ENCODE measurements around the gene SMPD4.
"Not testable (repeated sequence)": the region's sequence is repeated elsewhere in the genome, so short reads cannot be mapped to it uniquely, and the experiment has no call there.

SMPD4 gene, protein sequence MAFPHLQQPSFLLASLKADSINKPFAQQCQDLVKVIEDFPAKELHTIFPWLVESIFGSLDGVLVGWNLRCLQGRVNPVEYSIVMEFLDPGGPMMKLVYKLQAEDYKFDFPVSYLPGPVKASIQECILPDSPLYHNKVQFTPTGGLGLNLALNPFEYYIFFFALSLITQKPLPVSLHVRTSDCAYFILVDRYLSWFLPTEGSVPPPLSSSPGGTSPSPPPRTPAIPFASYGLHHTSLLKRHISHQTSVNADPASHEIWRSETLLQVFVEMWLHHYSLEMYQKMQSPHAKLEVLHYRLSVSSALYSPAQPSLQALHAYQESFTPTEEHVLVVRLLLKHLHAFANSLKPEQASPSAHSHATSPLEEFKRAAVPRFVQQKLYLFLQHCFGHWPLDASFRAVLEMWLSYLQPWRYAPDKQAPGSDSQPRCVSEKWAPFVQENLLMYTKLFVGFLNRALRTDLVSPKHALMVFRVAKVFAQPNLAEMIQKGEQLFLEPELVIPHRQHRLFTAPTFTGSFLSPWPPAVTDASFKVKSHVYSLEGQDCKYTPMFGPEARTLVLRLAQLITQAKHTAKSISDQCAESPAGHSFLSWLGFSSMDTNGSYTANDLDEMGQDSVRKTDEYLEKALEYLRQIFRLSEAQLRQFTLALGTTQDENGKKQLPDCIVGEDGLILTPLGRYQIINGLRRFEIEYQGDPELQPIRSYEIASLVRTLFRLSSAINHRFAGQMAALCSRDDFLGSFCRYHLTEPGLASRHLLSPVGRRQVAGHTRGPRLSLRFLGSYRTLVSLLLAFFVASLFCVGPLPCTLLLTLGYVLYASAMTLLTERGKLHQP

DNA sequence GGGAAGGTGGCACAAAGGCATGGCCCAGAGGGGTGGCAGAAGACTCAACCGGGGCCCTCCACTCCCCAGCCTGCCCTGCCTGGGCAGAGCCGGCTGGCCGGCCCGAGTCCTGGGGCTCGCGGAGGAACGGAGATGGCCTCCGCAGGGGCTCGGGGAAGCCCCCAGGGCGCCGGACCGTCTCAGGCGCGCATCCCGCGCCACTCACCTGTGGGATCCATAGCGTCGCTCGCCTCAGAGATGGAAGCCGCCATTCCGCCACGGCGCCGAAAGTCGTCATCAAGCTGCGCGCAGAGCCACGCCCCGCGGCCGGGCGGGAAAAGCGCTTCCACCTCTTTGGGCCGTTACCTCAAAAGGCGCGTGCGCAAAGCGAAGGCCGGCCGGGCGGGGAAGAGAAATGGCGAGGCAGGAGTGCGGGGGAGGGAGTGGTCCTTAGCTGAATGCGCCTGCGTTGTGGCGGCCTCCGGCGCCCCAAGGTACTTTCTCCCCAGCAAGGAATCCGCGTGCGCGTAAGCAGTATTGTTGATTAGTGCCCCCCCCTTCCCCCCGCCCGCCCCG is at the start of gene SMPD4:
SMPD4 (minus strand) TSS at position 278 of the 555 bp plus-strand sequence. CDS start 5,010 bp downstream, outside the sequence.
- peak; percentile 98 for DNase-seq

DNA sequence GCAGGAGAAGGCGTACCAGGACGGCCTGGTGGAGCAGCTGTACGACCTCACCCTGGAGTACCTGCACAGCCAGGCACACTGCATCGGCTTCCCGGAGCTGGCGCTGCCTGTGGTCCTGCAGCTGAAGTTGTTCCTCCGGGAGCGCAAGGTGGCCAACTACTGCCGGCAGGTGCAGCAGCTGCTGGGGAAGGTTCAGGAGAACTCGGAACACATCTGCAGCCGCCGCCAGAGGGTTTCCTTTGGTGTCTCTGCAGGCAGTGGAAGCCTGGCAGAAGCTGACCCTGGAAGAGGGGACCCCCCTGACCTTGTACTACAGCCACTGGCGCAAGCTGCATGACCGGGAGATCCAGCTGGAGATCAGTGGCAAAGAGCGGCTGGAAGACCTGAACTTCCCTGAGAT is 49.5 kb upstream of the SMPD4 start:
- DNase-seq, result not testable (repeated sequence)

DNA sequence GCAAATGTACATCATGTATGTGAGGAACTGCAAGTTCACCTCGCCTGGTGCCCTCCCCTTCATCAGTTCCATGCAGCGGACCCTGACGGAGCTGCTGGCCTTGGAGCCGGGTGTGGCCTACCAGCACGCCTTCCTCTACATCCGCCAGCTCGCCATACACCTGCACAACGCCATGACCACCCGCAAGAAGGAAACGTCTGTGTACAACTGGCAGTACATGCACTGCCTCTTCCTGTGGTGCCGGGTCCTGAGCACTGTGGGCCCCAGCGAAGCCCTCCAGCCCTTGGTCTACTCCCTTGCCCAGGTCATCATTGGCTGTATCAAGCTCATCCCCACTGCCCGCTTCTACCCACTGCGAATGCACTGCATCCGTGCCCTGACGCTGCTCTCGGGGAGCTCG is 49.0 kb upstream of the SMPD4 start:
- DNase-seq, result not testable (repeated sequence)

DNA sequence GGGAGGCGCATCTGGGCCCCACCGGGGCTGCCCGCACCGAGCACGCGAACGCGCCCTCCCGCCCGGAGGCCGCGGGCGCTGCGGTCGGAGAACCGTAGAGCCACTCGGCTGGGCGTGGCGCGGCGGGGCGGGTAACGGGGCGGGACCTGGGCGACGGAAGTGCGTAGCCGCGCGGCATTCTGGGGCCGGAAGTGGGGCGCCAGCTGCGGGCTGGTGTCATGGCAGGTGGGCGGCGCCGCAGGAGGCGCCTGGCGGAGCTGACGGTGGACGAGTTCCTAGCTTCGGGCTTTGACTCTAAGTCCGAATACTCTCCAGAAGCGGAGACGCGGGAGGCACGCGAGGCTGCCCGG is 47.7 kb upstream of the SMPD4 start:
- DNase-seq, result peak; percentile 26

DNA sequence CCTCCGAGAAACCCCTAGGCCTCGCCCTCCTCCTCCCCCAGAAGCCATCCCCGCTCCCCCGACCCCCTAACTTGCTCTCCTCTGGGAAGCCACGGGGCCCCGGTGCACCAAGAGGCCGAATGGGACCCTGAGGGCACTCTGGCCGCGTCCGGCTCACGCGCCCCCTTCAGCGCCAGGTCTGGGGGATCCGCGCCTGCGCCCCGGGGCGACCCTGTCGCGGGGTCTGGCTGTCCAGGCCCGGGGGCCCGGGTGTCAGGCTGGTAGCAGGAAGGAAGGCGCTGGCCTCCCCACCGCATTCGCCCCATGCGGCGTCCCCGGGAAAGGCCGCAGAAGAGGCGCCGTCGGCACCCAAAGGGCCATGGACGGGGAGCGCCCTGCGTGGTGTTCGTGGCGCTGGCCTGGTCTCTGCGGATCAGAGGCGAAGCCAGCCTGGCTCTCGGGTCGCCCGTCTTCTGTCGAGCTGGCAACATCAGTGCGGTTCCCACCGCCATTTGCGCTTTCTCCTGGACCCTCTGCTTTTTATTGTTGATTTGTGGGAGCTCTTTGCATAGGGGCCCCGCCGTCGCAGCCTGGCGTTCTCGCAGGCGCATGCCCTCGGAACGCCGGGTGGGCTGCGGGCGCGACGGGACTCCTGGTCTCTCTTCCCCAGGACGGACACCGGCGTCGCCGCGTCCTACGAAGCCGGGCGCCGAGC is 47.2 kb upstream of the SMPD4 start:
- DNase-seq, result not testable (repeated sequence)

DNA sequence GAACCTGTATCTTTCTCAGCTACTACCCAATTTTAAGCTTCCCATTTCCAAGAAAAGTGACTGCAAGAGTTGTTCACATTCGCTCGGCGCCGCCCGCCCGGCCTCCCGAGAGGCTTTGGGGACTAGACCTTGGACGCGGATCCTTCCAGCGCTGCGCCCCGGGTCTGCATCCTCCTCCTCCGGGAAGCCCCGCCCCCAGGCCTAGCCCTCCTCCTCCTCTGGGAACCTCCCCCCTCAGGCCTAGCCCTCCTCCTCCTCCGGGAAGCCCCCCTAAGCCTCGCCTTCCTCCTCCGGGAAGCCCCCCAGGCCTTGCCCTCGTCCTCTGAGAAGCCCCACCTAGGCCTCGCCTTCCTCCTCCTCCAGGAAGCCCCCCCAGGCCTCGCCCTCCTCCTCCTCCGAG is 46.6 kb upstream of the SMPD4 start:
- not testable (repeated sequence) for DNase-seq

DNA sequence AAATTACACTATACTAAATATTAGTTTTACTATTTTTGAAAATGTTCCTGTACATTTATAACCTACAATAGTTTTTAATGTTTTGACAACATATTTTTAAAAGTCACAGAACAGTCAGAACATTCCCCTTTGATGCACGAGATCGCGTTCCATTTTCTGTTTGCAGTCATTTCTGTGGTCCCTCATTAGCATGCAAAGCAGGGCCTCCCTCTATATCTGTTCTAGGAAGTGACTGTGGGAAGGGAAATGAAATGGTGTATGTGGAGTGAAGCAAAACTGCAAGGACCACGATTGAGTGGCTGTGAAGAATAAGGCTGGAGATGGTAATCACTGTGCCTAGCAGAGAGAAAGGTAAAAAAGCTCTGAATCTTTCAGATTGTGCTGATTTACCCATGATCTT is 41.1 kb upstream of the SMPD4 start:
- DNase-seq, result not testable (repeated sequence)

DNA sequence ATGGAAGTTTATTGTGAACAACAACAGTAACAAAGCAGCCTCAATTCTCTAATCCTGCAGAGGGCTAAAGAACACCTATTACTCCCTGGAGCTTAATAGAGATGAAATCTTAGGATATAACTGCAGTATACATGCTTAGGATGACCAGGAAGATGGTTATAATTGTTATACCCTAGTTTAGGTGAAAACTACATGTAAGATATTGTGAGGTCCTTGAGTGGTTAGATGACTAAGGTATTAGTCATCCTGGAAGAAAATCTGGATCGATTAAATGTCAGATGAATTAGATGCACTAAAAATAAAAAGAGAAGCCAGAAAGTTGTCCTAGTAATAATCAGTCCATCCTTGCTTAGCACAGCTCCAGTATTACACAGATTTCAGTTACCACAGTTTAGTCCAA is 39.1 kb upstream of the SMPD4 start:
- DNase-seq, result not testable (repeated sequence)

DNA sequence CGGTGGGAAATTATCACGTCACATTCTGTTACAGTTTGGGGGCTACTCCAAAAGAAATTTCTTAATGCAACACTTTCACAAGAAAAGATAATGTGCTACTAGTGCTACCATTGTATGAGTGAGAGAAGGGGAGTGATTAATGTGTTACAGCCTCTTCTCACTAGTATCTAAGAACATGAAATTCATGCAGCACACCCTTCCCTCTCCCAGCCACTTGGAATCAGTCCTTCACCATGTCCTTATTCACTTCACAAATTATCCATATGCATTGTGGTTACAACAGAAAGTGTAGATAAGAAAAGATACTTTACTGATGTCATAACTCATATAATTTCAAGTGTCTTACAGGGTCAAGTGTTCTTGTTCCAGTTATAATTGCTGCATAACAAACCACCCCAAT is 37.7 kb upstream of the SMPD4 start:
- not testable (repeated sequence) for DNase-seq

DNA sequence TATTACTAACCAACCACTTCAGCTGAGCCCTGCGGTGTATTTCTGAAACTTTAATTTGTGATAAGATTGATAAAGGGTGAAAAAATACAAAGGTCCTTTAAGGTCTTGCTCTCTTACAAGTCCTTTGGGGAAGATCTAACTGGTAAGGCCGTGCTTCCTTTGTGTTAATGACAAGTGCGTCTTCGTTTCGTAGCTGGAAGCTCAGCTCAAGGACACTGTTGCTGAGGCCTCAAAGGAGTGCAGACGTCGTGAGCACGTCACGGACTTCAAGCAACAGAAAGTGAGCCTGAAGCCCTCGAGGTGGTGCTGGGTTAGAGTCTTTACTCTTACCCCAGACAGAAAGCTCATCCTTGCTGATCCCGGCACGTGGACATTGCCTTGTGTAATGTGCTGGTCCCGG is 25.6 kb upstream of the SMPD4 start:
- DNase-seq, result not testable (repeated sequence)

DNA sequence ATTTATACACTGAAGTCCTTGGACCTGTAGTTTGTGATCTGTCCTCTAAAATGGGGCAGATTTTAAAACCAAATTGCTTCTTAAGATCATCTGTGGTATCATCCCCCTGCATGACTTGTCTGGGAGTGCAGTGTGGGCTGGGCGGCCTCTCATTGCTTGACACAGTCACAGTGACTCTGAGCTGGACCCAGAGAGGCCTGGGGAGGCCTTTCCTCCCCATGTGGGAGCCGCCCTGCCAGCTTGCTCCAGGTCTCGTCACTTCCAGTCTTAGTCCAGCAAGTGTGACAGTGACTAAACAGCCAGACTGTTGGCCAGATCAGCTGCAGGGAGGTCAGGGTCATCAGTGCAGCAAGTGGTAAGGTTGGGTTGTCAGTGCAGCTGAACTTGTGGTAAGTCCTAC is 21.7 kb upstream of the SMPD4 start:
- DNase-seq, result not testable (repeated sequence)

DNA sequence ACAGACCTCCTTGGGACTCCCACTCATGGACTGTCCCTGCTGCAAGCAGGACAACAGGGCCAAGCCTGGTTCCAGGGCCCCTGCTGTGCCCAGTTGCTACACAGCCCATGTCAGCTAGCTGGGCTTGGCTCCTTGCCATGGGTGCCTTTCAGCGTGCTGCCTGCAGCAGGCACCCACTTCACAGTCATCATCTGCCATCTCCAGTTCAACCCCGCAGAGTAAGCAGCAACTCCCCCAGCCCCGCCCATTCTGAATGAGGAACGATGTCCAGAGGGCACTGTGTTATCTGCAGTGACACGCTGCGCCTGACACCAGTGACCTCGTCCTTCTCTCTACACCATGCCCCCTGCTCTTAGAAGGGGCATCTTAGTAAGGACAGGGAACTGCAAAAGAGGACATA is 21.1 kb upstream of the SMPD4 start:
- DNase-seq, result not testable (repeated sequence)

DNA sequence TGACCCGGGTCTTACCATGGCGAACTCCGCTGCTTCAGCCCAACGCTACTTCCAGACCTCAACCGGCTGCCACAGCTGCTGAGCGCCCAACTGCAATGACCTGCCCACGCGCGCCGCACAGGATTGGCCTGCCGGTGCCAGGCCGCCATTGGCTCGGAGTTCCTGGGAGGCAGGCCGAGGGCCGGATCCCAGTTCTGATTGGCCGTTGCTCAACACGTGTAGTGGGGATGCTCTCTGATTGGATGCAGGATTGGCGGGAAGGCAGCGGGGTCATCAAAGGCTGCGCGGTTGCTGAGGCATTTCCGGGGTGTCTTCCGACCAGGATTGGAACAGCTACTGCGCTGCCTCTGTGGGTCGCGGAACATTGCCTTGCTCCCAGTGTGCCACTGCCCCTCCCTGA is 16.9 kb upstream of the SMPD4 start, which contains the start of gene TUBA3E:
TUBA3E (minus strand) TSS at position 97 of the 400 bp plus-strand sequence; CDS start at position 18, 79 bp downstream.
- no peak for DNase-seq

DNA sequence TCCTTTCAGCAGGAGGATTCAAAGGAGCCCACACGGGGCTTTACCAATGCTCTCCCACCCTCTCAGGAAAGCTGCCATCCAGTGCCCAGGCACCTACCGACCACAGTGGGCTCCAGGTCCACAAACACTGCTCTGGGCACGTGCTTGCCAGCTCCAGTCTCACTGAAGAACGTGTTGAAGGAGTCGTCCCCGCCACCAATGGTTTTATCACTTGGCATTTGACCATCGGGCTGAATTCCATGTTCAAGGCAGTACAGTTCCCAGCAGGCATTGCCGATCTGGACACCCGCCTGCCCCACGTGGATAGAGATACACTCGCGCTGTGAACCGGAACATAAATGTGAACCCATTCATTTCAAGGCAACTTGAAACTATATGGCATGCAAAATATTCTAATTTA is 14.7 kb upstream of the SMPD4 start:
- DNase-seq, result not testable (repeated sequence)

DNA sequence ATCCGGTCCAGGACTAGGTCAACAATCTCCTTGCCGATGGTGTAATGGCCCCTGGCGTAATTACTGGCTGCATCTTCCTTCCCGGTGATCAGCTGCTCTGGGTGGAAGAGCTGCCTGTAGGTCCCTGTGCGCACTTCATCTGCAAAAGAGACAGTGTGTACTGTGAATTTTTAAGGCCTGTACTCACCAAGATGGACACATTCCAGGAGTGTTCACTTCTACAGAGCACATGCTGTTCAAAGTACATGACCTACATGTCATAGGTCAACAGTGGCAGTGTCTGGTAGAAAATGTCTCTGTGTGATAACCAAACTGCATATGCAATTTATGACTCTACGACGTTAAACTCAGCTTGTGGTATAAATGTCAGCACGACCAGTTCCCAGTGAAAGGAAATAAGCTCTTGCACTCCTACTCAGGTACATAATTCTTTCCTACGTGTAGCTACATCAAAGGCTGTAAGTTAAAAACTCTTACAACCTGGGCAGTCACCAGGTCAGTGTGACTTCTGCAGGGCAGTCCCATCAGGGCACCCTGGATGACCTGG is 13.8 kb upstream of the SMPD4 start:
- DNase-seq, result not testable (repeated sequence)

DNA sequence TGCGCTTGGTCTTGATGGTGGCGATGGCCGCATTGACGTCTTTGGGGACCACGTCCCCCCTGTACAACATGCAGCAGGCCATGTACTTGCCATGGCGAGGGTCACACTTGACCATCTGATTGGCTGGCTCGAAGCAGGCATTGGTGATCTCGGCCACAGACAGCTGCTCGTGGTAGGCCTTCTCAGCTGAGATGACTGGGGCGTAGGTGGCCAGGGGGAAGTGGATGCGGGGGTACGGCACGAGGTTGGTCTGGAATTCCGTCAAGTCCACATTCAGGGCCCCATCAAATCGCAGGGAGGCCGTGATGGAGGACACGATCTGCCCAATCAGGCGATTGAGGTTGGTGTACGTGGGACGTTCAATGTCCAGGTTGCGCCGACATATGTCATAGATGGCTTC is 12.4 kb upstream of the SMPD4 start:
- DNase-seq, result not testable (repeated sequence)

DNA sequence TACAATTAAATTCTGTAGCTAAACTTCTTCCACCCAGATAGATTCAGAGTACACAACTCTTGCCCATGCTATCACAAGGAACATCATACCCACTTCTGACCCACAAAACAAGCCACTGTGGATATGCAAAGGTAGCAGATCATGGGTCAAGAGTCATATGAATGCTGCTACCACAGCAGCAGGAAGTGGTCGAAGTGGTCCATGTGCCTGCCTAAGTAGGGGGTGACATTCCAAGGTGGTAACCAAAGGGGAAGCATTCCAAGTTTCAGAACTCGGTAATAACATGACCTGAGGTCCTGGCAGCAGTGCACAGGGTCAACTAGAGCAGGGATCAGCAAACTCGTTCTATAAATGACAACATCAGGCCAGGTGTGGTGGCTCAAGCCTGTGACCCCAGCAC is 11.0 kb upstream of the SMPD4 start:
- DNase-seq, result not testable (repeated sequence)

DNA sequence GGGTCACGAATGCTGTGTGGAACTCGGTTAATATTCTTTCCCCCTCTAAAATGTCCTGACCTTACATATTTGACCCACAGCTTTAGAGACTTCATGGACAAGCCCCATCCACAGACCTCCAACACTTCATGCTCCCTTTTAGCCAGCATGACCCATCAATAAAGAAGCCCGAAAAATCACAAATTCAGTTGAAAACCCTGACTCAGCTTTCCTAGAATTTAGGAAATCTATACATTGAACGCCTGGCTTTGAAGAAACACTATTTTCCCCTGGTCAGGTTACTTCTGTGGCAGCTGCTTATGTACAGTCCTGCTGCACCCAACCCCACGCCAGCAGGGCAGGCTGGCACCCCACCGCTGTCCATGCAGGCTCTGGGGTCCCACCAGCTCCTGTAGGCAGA is 9.9 kb upstream of the SMPD4 start:
- not testable (repeated sequence) for DNase-seq

DNA sequence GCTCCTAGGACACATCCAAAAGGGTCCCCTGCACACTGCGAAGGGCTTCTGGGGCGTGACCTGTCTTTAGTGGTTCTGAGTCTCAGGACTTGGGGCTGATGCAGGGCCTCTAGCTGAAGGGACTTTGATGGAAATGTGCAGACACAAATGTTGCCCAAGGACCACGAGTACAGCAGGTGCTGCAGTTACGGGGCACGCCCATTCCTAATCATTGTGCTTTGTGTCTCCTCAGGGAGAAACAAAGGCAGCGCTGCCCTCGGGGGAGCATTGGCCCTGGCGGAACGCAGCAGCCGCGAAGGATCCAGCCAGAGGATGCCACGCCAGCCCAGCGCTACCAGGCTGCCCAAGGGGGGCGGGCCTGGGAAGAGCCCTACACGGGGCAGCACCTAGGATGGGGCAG is 8.8 kb upstream of the SMPD4 start:
- DNase-seq, result no peak

DNA sequence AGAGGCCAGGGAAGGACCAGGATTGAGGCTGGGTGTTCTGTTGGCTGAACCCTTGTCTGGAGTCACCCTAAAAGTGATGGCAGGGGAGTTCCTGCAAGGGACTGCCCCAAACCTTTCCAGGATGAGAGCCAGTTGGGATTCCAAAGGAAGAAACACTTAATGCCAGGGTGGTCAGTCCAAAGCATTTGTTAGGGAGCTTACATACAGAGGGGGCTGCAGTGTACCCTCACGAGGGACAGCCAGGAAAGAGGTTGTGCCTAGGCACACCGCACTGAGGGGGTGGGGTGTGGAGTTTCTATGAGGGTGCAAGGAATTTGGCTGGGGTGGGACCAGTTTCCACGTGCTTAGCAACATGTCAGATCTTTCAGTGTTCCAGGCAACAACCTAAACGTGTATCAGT is 7.6 kb upstream of the SMPD4 start:
- DNase-seq, result not testable (repeated sequence)

DNA sequence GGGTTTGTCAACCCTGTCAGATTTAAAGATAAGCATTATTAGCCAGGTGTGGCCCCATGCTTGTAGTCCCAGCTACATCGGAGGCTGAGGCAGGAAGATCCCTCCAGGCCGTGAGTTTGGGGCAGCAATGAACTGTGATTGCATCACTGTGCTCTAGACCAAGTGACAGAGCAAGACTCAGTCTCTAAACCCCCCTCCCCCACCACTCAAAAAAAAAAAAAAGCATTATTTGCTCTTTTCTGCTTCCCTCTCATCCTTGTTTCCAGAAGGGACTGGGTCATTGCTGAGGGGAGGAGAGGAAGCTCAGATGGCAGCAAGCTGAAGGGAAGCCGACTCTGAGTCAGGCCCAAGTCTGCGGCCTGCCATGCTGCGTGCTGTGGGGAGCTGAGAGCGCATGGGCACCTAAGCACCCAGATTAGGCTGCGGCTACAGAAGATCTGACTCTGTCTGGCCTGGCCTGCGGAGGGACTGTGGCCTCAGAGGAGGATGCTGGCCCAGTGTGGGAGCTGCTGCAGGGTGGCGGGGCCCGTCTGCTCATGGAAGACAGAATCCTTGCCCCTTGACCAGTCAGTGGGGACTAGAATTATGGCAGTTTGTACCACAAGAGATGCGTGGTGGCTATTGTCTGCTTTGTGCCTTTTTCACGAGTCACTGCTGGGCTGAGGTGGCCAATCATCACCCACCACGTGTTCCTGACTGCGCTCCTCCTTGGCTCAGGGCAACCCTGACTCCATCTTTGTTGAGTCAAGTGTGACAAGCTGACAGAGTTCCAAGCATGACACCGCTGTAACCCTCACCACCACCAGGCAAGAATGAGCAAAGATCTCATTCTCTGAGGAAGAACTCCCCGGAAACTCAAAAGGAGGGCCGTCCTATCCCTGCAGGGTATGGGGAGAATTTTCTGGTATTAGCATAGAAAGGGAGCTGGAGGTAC is 6.7 kb upstream of the SMPD4 start:
- not testable (repeated sequence) for DNase-seq

Data from CD4-positive, alpha-beta T cell treated with Interleukin-10 for 1 hour (primary cell).